ENCODE data around the gene RAMP1.
A peak's percentile ranks its signal among the peaks of the same experiment; 100 is the strongest.

The RAMP1 gene

DNA sequence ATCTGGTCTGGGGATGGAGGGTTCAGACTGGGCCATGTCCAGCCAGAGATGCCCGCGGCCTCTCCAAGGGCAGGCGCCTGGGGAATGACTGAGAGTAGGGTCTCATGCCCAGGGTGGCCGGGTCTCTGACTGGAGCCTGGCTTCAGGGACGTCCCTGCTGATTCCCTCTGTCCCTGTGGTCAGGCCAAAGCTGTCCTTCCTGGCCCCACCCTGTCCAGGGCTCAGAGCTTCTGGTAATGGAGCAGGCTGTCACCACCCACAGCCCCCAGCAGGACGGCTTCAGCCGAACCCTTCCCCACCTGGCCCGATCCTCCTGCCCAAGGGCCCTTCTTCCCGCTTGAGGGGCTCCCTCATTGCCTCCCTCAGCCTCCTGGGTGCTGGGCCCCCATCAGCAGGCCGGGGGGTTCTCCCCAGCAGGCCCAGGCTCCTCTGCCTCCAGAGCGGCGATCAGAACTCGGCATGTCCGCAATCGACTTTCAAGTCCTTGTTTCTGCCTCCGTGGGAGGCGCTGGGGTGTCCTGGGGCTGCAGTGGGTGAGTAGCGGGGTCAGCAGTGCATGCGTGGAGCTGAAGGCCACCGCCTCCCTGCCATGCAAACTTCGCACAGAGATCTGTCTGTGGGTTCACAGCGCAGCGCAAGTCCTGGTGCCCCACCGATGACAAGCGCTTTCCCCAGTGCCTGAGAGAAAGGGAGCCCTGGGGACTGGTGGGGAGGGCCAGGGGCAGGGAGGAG is 18.3 kb downstream of the RAMP1 start:
- DNase-seq: no peak

DNA sequence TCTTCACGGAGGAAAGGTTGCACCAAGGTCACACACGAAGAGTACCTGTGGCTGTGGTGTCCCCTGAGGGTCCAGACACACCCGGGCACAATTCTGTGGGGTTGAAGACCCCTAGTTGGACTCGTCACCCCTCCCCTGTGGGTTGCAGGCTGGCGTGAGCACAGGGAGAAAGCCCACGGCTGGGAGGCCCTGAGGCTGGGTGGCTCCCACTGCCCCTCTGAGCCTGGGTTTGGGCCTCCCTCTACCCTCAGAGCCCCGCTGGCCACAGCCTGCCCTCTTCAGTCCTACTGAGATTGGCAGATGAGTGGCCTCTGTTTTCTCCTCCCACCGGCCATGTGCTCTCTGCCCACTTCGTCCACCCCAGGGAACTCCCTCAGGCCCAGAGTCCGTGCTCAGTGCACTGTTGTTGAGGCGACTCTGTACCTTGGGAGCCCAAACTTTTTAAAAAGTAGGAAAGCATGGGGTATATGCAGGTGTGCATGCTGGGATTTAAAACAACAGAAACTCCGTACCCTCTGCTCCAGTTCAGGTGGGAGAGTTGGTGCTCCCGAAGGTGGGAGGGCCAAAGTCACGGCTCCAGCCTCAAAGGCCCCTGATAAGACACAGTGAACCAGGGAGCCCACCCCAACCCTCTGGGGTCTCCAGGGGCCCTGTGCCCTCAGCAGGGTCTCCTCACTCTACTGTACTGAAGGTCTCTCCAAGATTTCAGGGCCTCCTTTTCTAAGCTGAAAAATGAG is 19.1 kb downstream of the RAMP1 start:
- DNase-seq: no peak

DNA sequence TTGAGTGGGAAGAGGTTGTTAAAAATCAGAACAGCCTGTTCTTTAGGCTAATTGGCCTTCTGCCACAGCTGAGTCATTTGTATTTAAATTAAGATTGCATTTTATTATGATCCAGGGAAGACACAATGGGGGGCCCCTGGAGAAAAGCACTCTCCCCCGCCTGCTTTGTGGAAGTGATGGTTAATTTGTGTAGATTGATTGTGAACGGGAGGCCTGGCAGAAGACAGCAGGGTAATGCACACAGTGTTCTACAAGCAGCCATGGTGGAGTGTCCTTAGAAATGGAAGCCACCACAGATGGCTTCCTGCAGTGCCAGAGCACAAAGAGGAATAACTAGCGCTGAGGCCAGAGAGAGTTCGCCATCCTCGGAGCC is 19.6 kb downstream of the RAMP1 start:
- no peak for DNase-seq

DNA sequence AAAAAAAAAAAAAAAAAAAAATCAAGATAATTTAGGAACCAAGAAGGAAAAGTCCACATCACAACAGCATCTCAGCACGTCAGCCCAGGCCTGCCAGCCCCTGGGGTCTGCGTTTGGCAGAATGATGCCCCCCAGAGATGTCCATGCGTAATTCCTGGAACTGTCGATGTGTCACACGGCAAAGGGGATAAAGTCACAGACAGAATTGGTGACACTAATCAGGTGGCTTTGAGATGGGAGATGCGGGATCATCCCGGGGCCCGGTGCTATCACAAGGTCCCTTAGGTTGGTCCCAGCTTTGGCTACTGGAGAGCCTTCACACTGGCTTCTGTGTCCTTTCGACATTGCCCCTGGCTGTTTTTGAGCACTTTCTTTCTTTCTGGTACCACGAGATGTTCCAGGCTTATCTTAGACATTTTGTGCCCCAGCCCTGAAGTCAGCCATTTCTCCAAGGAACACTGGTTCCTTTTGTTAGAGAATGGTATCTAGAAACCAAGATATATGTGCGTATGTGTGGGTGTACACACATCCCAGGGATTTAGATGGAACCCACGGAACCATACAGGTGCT is 20.7 kb downstream of the RAMP1 start:
- DNase-seq: no peak

DNA sequence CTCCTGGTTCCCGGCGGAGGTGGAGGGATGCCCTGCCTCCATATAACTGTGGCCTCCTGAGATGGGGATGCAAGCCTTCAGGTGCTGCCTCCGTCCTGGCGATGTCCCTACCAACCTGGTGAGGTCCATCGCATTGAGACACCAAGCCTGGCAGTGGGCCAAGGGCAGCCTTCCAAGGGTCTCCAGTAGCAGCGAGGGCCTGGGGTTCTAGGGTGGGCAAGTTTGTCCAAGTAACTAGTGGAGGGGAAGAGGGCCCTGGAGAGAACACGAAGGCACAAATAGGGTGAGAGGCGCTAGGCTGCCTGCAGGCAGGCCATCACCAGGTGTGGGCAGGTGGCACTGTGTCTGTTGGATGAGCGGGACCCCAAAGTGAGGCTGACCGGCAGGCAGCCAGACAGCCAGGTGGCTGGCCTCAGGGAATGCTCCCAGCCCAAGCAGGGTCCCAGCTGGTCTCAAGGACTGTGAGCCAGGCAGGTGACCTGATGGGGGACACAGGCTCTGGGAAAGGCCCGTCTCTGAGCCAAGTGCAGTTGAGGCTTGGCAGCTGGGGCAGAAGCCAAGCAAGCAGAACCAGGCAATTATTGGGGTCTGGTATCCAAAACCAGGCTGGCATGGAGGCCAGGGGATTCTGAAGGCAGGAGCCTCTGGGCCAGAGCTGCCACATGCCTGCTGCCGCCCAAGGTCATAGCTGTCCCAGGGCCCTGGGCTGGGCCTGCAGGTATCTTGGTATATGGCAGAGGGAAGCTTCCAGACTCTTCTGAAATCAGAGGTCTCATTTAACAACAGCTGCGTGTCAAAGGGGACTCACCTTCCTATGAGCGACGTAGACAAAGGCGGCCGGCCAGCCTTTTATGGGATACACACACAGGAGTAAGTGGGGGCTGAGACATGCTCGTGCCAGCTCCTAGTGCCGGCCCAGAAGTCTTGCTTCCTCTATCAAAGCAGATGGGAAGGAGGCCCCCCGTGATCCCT is 23.4 kb downstream of the RAMP1 start:
- no peak for DNase-seq

DNA sequence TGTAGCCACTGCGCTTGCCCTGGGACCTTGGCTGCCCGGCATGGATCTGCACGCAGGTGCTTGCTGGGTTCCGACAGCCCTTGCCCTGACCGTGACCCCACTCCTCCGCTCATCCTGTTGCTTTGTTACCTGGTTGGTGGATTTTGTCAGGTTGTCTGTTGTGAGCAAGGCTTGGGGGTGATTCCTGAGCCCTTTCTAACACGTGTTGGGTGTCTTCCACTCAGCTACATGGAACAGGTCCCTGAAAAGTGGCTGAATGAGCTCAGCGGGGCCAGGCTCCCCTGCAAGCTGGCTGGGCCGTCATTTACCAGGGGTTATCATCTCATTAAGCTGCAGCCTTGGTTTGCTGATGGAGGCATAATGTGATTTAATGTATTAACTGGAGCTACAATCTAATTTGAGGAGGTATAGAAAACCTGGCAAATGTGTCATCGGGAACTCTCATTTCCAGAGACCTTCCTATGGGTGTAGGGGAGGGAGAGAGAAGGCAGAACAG is 24.6 kb downstream of the RAMP1 start:
- no peak for DNase-seq

DNA sequence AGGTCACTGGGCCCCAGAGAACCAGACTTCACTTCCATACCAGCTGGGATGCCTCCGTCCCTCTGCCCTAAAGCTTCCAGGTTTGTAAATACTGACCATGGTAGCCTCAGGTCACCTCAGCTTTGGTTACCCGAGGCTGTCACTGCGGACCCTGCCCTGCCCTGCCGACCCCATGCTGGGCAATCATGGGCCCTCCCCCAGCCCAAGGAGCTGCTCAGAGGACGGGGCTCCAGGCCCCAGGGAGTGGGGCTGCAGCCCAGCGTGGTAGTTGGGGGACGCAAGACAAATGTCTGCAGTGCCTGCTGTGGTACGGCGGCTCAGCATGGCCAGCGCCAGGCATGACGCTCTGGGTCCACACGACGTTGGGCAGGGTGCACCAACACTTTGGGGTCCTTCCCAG is 25.3 kb downstream of the RAMP1 start:
- DNase-seq: no peak

DNA sequence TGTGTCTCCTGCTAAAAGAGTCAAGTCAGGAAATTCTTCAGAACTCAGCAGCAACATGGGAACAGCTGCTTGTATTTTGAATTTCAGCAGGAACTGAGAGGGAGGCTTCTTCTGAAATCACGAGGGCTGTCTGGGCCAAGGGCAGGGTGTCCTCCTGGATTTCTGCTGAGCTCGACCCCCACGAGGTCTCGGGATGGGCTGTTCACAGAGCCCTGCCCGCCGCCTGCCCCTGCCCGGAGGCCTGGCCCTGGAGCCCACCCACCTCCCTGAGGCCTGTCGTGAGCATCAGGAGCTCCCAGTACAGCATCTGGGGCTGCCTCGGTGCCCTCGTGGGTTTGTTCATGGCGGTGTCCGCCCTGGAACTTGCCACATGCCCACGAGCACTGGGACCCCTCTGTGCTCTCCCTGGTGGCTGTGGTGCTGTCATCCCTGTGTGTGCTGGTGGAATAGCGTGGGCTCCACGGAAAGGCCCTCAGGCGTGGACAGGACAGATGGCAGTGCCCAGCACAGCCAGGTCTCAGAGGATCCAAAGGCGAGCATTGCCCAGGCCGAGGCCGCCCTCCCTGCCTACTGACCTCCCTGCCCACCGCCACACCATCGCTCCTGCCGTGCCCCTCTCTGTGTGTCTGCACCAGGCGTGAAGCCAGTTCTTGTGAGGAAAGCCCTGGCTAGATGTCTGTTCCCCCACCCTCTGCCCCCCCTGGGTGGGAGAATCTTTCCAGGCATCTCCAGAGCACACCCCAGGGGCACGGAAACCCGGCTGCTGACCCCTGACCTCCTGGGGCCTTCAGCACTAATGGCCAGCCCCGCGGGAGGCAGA is 25.9 kb downstream of the RAMP1 start:
- no peak for DNase-seq

DNA sequence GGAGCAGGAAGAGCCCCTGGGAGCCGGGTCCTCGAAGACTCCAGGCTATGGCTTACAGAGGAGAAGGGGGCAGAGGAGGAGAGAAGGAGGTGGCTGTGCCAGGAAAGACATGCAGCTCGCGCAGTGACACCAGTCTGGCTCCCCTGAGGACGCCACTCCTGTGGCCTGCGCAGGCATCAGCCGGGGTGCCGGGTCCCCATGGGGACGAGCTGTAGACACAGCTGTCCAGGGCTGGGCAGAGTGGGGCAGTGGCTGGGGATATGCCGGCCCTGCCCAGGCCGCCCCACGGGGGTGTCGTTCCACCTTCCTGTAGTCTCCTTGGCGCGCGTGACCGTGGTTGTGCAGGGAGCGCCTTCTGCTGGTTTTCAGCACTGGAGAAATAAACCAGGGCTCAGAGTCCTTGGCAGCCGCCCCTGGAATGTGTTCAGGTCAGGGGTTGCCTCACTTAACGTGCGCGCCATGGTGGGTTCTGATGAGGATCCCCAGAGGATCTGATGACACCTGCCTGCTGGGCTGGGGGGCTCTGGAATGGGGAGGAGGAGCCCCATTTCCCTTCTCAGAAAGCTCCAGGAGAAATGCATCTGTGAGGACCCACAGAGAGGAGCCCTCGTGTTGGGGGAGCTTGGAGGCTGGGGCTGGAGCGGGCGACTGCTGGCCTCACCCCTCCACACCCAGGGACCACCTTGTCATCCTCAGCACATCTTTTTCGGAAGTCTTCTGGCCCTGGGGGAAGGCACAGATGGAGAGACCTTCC is 26.7 kb downstream of the RAMP1 start:
- no peak for DNase-seq

DNA sequence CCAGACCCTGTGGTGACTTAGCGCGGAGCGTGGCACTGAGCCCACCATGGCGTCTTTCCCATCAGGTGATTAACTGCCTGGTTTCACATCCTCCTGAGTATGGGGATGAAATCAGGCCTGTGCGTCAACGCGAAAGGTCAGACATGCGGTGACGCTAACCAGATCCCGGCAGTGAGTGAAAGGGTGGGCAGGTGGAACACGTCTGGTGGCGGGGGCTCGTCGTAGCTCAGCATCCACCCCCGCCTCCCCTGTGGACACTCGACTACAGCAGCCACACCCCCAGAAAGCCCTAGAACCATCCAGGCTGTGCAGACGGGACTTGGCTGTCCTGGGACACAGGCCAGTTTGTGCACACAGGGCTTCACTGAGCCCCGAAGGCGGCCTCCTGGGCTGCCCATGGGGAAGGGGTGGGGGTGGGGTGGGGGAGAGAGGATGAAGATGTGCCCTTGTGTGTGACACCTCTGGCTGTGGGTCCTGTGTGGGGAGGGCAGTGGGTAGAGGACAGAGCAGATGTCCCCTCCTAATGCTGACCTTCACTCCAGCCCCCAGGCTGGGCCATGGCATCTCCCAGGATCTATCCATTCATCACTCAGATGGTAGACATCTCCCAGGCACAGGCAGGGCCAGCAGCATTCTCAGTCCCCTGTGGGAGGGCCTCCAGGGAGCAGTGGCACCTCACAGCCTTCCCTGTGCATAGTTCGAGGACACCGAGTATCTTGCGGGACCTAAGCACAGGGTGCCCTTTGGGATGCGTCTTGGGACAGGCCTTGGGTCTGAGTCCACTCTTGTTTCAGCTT is 27.5 kb downstream of the RAMP1 start:
- DNase-seq: peak; percentile 56

DNA sequence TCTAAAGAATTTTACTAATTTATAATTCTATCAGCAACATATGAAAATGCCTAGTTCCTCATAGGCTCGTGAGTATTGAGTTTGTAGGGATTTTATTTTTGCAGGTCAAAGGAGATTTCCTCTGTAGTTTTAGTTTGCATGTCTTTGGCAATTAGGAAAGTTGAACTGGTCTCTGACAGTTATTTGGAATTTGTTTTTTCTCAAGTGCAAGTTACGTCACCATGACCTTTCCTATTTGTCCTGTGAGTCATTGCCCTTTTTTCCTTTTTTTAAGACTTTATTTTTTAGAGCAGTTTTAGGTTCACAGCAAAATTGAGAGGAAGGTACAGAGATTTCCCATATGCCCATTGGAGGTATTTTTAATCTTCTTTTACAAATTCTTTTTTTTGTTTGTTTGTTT is 29.0 kb downstream of the RAMP1 start:
- DNase-seq: no peak

DNA sequence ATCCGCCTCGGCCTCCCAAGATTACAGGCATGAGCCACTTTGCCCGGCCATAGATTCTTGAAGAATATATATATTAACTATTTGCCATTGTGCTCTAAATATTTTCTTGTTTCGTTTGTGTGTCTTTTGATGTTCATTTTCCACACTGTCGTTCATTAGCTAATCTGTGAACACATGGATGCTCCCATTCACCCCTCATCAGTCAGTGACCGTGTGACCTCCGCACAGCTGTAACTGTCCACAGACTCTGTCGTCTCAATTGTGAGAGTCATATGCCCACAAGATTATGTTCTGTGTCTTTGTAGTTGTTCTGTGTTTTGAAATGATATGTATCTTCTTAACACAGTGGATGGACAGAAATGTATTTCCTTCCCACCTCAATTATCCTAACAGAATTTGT is 29.6 kb downstream of the RAMP1 start:
- no peak for DNase-seq

DNA sequence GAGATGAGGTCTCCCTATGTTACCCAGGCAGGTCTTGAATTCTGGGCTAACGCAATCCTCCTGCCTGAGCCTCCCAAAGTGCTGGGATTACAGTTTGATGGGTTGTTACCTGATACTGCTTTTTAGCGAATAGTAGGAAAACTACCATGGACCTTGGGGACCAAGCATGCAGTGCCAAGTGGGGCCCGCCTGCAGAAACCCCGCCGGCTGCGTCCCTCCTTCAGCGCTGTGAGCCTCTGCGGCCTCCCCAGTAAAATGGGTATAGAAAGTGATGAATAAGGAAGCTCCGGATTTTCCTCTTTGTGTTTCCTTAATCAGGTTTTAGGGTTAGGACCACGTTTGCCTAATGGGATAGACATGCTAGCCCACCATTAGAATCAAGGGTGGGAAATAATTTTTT is 30.4 kb downstream of the RAMP1 start:
- no peak for DNase-seq

DNA sequence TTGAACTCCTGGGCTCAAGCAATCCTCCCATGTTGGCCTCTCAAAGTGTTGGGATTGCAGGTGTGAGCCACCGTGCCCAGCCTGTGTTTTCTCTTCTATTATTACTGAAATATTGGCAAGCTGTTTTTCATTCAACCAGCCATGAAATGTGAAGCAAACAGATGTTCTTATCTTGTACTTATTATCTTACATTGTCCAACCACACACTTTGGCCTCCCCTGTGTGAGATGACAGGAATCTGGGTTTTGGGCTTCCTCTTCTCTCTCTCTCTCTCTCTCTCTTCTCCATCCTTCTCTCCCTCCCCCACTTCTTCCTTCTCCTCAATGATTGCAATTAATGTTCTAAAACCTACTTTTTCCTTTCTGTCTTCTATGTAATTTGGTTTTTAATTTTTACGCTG is 33.1 kb downstream of the RAMP1 start:
- no peak for DNase-seq

DNA sequence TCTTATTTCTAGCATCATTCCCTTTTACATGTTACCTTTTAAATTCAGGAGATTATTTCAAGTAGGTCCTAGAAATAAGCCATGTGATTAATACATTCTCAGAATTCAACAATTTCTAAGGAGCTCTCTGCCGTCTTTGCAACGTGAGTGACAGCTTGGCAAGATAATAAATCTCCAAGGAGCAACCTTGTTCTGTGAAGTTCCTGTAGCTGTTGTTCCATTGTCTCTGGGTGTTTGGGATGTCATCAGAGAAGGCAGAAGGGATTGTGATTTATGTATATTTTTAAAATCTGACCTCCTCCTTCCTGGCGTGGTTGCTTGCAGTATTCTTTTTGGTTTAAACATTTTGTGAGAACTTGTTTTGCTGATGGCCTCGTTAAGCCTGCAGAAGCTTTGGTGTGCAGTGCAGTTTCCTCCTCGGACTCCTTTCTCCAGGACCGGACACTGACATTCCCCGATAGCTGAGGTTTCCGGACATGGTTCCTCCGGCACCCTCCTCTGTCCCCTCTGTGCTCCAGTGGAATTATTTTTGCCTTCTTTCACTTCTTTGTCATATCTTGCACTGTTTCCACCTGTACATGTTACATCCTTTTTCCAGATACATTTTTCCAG is 33.7 kb downstream of the RAMP1 start:
- peak; percentile 7 for DNase-seq

DNA sequence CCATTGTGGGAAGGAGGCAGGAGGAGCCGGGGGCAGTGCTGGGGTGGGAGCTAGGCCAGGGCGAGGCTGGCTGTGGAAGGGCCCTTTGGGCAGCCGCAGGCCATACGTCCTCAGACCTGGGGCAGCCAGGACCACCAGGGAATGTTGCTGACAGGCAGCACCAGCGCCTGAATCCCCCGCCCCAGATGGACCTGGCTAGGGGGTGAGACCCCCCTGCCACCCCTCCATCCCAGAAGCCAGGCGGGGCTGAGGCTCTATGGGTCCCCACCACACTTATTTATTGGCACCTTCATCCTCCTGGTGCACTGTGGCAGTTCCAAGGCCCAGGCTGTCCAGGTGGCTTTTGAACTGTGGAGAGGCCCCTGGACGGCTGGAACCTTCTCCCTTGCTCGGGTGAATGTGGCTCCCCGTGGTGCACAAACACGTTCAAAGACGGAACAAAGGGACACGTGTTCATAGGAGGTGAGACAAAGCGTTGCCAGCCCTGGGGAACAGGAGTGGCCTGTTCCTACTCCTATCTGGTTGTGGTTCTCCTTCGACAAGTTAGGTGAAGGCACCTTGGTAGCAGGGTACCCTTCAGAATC is 35.1 kb downstream of the RAMP1 start:
- DNase-seq: no peak

DNA sequence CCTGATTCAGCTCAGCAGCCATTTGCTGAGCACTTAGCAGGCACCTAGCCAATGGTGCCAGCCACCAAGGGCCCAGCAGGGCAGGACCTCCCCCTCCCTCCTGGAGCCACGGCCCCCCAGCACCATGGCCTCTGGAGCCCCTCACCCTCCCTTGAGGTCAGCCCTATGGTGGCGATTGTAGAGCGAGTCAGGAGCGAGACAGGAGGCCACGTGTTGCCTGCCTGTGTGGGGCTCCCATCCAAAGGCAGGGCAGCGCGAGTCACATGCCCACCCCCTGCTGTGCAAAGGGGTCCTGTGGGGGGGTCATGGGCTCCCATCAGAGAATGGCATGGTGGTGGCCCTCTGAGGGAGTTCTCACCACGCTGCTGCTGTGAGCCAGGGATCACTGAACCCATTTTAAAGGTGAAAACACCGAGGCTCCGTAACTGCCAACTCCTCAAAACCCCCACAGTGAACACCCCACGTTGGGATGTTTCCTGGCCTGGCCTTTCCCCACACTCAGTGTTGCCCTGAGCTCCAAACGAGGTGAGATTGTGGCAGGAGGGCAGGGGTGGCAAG is 35.6 kb downstream of the RAMP1 start:
- no peak for DNase-seq

DNA sequence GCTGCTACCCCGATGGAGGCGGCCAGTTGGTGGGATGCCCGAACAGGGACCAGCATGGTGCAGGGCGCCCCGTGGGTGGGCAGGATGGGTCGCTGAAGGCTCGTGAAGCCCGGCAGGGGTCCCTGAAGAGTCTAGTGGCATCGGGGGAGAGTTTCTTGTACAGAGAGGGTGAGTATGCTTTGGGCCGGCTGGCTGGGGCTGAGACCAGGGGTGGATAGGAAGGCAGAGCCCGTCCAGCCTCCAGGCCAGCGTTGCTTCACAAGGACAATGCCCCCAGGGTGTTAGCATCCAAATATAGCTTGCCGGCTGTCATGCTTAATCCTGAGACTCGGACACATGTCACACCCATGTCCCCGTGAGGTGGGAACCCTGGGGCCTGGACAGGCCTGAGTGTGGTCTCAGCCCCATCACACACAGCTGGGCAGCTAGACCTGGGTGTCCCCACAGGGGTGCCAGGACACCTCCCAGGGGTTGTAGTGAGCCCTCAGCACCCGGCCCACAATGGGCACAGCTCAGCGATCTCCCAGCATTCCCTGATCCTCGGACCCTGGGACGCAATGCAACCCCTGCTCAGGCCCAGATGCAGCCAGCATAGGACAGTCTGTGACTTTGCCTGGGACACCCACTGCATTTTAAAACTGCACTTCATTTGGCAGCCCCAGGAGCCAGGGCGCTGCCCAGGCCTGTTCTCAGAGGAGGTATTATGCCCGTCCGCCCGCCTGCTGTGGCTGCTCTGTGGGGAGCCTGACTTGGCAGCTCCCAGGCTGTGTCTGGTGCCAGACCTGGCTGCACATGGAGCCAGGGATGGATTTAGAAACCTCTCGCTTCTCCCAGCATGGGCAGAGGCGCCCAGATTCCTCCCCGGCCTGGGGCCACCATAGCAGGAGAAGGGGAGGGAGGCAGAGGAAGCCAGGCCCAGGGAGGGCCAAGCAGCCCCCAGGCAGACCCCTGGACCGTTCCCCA is 36.4 kb downstream of the RAMP1 start:
- peak; percentile 65 for DNase-seq

Data from right hindlimb (tissue), 1 donor.